T-helper 1 cell treated with Interleukin-12 subunit alpha and Interleukin-12 subunit beta and Interleukin-4 antibody, amounts not matched to agents 30 ng/mL and 1 ng/mL, for 36 hours (primary cell): ENCODE results near the gene MYPN. TPM values are rescaled to one million over a fixed set of nuclear protein-coding genes. Genes with fewer than 3 reads are reported as not detected.

Experiments
- intact Hi-C: fragments of 100-400 bp; cut with micrococcal nuclease; formaldehyde crosslinking; loops from one replicate; pipeline ENCODE4 v1.15.1; 2024
- total RNA-seq: library from RNA; stranded (reverse); gene quantifications from 2 replicates; pipeline ENCODE4 v1.2.3, GENCODE V29; 2022

Gene MYPN, protein sequence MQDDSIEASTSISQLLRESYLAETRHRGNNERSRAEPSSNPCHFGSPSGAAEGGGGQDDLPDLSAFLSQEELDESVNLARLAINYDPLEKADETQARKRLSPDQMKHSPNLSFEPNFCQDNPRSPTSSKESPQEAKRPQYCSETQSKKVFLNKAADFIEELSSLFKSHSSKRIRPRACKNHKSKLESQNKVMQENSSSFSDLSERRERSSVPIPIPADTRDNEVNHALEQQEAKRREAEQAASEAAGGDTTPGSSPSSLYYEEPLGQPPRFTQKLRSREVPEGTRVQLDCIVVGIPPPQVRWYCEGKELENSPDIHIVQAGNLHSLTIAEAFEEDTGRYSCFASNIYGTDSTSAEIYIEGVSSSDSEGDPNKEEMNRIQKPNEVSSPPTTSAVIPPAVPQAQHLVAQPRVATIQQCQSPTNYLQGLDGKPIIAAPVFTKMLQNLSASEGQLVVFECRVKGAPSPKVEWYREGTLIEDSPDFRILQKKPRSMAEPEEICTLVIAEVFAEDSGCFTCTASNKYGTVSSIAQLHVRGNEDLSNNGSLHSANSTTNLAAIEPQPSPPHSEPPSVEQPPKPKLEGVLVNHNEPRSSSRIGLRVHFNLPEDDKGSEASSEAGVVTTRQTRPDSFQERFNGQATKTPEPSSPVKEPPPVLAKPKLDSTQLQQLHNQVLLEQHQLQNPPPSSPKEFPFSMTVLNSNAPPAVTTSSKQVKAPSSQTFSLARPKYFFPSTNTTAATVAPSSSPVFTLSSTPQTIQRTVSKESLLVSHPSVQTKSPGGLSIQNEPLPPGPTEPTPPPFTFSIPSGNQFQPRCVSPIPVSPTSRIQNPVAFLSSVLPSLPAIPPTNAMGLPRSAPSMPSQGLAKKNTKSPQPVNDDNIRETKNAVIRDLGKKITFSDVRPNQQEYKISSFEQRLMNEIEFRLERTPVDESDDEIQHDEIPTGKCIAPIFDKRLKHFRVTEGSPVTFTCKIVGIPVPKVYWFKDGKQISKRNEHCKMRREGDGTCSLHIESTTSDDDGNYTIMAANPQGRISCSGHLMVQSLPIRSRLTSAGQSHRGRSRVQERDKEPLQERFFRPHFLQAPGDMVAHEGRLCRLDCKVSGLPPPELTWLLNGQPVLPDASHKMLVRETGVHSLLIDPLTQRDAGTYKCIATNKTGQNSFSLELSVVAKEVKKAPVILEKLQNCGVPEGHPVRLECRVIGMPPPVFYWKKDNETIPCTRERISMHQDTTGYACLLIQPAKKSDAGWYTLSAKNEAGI (N-terminal part only)
- not detected in 2 replicates for total RNA-seq

DNA sequence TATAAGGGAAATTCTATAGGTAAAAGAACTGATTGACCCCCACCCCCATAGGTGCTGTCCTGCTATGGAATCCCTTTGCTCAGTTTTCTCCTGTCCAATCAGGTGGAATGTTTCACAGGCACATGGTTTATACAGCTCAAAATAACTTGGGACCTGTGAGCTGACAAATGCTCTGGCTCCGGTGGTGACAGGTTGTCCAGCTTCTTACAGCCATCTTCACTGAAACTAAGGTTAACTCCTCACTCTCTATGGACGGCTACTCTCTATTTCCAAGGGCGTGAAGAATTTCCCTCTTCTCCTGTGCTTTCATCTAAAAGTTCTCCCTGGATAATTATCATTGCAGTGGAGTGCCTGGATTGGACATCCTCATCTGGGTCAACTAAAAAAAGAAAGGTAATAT is at the start of gene MYPN:
Gene MYPN (plus strand): TSS at position 158 of the 400 bp plus-strand sequence. CDS start 11,951 bp downstream, outside the sequence.
- intact Hi-C loops = no loop called here

DNA sequence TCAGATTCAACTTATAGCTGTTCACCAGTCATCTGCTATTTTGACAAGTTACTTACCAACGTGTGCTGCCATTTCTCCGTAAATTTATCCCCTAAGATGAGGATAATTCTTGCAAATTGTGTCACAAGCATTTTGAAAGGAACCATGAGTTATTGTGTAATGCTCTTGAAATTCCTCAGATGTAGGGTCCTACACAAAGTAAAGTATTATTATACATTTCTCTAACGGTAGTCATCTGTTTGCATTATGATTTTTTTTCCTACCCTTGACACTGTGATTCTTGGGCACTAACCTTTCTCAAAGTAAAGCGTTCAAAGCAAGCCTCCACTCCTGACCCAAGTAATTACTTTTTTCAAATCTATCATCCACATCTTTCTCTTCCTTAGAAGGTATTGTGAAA is 42.3 kb upstream of the MYPN start:
- intact Hi-C loops = no loop called here

GRCh38 chr10:68067508-68067907 is 41.8 kb upstream of the MYPN start:
- intact Hi-C loops = no loop called here

DNA sequence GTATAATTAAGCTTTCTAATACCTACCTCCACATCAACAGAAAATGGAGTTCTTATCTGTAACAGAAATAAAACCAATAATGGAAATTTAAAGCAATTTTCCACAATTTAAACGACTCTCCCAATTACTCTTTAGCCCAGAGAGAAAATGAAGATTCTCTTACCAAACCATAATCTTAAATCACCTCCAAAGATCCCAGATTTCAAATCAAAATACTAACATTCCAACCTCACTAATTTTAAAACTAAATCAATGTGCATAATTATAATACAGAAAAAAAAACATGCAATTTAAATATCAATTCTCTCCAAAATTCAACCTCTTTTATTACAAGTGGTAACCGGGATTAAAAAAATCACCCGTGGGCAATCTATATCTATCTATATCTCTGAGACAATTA is 35.7 kb upstream of the MYPN start:
- intact Hi-C loops = loop anchor here (1.0 to 10.0 kb wide), 6 partner anchors 7 to 1051 kb away; partner anchors contain the start of genes RUFY2 and VPS26A

DNA sequence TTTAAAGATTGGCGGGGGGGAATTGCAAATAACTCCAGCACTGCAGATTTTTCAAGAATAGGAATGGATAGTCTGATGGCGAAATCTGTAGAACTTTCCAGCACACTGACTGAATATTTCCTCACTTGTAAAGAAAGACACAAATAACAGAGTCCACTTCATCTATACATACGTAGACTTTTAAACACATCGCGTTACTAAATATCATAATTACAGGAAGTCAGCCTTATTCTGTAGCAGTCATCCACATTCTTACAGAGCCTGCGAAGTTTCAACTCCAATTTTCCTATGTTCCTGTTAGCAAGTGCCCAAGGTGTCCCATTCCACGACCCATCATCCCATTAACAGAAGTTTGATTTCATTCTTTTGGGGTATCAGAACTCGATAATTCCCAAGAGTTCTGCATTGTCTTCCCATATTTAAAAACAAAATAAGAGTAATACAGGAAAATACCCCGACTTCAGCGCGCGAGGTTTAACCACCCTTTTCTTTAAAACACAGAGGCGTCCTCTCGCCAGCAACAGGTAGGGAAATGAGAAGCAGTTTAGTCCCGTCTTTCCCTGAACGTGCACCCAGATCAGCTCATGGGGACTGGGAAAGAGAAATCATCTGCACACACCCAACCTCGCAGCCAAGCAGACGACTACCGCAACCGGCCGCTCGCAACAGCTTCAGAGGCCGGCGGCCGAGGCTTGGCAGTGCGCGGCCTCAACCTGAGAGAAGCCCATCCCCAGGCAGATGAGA is 35.1 kb upstream of the MYPN start:
- intact Hi-C loops = loop anchor here (1.0 to 10.0 kb wide), 6 partner anchors 8 to 1051 kb away; partner anchors contain the start of genes RUFY2 and VPS26A

DNA sequence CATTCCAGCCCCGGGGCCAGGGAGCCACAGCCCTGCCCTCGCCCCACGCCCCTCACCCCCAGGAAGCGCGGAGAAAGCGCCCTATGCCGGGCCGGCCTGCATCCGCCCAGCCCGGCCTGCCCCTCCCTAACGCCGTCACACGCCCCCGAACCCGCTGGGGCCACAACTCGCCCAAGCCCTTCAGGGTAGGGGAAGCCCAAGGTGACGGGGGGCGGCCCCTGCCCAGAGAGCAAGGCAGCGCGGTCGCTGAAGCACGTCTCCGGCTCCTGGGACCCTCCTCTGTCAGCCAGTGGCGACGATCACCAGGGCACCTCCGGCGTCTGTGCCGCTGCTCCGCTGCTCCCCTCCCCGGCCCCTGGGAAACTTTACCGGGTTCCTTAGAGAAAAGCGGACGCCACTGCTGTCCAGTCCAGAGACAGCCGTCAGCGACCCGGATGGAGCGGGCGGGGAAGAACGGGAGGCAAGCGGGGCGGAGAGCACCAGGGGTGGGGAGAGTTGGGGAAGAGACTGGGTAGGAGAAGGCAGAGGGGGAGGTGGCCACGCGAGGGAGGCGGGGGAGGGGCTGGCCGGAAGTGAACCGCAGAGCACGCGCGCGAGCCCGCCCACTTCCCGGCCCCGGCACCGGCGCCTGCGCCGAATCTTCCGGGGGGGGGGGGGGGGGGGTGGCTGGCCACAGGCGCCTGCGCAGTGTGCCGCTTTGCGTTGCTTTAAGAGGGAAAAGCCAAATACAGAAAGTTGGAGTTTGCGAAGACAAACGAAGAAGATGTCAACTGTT is 34.3 kb upstream of the MYPN start, which contains the start of gene HERC4:
Gene HERC4 (minus strand): TSS at position 509 of the 775 bp plus-strand sequence. CDS start 2,175 bp downstream, outside the sequence.
- intact Hi-C loops = loop anchor here (1.0 to 10.0 kb wide), 14 partner anchors 9 to 1050 kb away; partner anchors contain the start of genes CCAR1, DDX50, DNA2 and RUFY2

DNA sequence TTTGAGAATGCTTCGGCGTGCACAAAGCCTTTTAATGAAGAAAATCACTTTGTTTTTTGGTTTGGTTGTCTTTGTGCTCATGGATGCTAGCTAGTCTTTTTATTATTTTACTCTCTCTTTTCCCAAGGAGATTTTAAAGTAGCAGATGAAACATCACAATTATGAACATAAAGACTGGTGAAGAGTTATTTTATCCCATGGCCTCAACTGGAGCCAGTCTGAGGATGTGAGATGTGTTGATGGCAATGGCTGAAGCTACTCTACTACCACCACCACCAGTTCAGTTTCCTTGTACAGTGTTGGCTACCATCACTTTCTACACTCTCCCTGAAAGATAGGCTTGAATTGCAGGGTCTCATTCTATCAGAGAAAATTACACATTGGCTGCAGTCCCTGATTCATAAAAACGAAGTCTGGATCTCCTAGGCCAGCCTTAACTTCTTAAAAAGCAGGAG is 33.7 kb upstream of the MYPN start:
- intact Hi-C loops = loop anchor here (1.0 to 10.0 kb wide), 12 partner anchors 81 to 1049 kb away; partner anchors contain the start of genes CCAR1, DDX50, DNA2 and RUFY2

DNA sequence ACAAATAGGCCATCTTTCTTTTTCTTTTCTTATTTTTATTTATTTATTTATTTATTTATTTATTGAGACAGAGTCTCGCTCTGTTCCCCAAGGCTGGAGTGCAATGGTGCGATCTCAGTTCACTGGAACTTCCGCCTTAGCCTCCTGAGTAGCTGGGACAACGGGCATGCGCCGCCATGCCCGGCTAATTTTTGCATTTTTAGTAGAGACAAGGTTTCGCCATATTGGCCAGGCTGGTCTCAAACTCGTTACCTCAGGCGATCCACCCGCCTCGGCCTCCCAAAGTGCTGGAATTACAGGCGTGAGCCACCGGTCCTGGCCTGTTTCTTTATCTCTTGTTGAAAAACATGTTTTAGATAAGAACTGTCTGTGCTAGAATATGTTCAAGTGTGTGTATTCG is 33.2 kb upstream of the MYPN start:
- intact Hi-C loops = loop anchor here (5.0 to 10.0 kb wide), 3 partner anchors 329 to 1049 kb away; partner anchors contain the start of genes DNA2, RUFY2 and VPS26A

- intact Hi-C loops = loop anchor here (5.0 to 10.0 kb wide), 3 partner anchors 328 to 1048 kb away; partner anchors contain the start of genes DNA2, RUFY2 and VPS26A
Measured at GRCh38 chr10:68077026-68077425, 32.3 kb upstream of the MYPN start.

DNA sequence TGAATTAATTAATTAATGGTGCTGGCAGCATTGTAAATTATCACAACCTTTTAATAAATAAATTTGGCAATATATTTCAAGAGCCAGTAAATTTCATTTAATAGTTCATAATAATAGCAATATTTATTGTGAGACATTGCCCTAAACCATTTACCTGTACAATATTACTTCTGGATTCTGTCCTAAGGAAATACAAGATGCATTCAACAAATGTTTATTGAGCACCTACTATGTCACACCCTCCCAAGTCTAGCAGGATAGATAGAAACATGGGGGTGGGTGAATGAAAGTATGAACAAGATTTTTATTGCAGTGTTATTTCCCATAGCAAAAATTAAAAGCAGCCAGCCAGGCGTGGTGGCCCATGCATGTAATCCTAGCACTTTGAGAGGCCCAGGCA is 29.9 kb upstream of the MYPN start:
- intact Hi-C loops = loop anchor here (5.0 to 10.0 kb wide), 3 partner anchors 325 to 1045 kb away; partner anchors contain the start of genes DNA2, RUFY2 and VPS26A

- intact Hi-C loops = no loop called here
Measured at GRCh38 chr10:68080853-68081431, 28.3 kb upstream of the MYPN start.

- intact Hi-C loops = no loop called here
Measured at GRCh38 chr10:68081916-68082315, 27.4 kb upstream of the MYPN start.

- intact Hi-C loops = loop anchor here (1.0 kb wide), 1 partner anchor 73 kb away; no protein-coding TSS in a partner anchor
Measured at GRCh38 chr10:68082872-68083271, 26.4 kb upstream of the MYPN start.

- intact Hi-C loops = loop anchor here (1.0 kb wide), 1 partner anchor 72 kb away; no protein-coding TSS in a partner anchor
Measured at GRCh38 chr10:68083953-68084352, 25.3 kb upstream of the MYPN start.

DNA sequence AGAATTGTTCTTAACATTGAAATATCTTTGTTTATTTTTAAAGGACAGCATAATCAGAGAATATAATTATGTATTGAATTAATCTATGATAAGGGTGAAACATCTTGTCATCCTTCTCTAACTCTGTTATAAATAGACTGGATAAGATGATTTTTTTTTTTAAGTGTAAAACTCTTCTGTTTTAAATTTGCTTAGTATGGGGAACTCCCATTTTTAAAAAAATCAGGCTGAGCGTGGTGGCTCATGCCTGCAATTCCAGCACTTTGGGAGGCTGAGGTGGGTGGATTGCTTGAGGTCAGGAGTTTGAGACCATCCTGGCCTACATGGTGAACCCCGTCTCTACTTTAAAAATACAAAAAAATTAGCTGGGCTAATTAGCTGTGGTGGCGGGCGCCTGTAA is 24.8 kb upstream of the MYPN start:
- intact Hi-C loops = no loop called here

DNA sequence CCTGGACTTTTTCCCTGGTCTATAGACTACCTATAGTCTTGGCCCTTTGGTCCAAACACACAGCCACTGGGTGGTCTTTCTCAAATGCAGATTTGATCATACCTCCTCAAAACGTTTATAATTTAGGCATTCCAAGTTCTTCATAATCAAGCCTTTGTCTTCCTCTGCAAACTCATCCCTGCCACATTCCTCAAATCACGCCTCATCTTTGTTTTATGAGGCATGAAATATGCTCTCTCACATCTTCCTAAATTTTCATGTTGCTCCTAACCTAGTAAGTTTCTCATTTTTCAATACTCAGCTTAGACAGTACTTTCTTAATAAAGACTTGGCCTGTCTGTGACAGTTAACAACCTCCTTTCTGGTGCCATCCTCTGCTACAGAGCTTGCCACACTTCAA is 23.3 kb upstream of the MYPN start:
- intact Hi-C loops = no loop called here

- intact Hi-C loops = no loop called here
Measured at GRCh38 chr10:68086910-68087684, 22.2 kb upstream of the MYPN start.
